GM12801 (cell line): ENCODE results near the gene NTN5.

Source experiments
- TF ChIP-seq, protein P1 (sequence below): IDR thresholded peaks from one replicate; pipeline ENCODE4 v1.5.1; 2011; ENCODE audit warnings: control low read depth; ENCODE audit not compliant: insufficient read length; ENCODE audit errors: extremely low read depth

The NTN5 gene

DNA sequence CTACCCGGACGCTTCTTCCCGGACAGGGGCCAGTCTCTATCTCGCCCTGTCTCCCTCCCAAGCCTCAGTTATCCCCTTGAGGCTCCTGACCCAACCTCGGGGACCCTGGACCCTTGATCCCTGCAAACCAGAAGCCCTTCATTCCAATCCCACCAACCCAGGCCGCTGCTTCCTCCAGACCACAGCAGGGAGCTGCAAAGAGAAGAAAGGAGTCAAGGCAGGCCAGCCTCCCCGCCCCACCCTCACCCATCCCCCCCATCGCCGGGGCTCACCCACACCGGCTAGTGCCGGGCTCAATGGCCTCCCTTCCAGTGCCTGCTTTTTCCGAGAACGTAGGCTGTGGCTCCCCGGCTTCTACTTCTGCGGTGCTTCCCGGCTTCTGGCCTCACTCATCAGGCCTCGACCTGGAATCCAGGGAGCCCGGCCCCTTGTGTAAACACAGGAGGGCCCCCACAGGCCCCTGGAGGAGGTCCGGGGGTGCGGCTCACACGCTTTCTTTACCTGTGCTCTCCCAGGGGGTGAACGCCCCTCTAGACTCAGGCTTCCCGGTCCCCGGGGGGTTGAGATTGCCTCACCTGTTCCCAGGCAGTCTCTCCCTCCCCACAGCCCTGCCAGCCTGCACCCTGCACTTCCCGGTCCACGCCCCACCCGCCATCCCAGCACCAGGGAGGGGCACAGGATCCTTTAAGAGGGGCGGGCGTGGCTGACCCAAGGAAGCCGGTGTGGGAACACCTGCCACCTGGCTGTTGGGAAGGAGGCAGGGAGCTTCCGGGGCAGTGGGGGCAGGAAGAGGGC is 58.2 kb downstream of the NTN5 start, which contains the start of gene FAM83E:
Gene FAM83E, minus strand, starts transcription at position 641 of the 795 bp plus-strand sequence. CDS start 1,704 bp downstream, outside the sequence.
- TF ChIP-seq, protein P1, sequence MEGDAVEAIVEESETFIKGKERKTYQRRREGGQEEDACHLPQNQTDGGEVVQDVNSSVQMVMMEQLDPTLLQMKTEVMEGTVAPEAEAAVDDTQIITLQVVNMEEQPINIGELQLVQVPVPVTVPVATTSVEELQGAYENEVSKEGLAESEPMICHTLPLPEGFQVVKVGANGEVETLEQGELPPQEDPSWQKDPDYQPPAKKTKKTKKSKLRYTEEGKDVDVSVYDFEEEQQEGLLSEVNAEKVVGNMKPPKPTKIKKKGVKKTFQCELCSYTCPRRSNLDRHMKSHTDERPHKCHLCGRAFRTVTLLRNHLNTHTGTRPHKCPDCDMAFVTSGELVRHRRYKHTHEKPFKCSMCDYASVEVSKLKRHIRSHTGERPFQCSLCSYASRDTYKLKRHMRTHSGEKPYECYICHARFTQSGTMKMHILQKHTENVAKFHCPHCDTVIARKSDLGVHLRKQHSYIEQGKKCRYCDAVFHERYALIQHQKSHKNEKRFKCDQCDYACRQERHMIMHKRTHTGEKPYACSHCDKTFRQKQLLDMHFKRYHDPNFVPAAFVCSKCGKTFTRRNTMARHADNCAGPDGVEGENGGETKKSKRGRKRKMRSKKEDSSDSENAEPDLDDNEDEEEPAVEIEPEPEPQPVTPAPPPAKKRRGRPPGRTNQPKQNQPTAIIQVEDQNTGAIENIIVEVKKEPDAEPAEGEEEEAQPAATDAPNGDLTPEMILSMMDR, result no peak

DNA sequence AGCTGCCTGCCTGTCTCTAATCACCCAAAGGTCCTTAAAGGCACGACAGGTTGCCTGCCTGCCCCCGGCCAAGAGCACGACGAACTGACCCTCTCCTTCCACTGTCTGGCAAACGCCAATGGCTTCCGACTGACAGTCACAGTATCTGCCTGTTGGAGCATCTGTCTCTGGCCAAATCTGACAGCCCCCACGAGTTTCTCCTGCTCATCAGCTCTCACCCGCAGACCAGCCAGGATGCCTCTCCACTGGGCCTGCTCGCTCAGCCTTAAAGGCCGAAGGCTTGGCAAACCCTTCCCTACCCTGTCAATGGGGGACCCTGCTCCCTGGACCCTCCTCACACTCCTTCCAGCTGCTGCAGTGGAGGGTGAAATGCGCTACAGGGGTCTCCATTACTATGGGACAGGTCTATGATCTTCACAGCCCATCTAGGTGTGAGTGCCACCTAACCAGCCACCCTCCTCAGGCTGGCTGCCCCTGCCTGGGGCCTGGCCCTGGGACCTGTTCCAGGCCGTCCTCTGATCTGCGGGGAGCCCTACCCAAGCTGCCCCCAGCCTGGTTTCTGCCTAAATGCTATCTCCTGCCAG is 58.9 kb downstream of the NTN5 start:
- TF ChIP-seq, protein P1, result no peak

DNA sequence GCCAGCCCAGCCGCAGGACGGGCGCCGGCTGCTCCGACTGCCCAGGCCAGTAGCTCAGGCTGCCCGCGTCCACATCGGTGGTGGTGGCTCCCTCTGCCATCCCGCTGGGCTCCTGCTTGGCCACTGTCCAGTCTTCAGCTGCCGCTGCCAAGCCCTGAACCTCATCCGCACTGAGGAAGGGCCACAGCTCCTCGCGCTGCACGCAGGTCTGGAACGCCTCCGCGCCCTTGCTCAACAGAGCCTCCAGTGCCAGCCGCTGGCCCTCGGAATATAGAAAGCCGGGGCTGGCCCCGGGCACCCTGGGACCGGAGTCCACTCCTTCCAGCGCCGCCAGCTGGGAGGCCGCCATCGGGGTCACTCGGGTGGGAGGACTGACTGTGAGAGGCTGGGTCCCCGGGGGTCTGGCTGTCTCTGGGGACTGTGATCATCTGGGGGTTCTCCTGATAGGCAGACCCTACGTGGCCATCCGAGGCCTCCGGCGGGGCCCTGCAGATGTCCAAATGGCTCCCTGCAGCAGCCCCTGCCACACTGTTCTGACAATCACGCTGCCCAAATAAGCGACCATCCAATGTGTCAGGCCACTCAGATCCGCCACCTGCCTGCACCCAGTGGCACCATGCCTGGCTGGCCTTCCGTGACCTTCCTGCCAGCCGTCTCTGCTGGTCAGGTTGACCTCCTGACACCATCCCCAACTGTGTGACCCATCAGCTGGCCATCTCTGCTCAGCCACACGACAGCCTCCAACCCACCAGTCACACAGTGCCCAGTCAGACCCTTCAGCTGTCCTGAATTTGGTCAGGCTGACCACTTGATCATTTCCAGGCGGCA is 59.6 kb downstream of the NTN5 start:
- TF ChIP-seq, protein P1, result no peak

DNA sequence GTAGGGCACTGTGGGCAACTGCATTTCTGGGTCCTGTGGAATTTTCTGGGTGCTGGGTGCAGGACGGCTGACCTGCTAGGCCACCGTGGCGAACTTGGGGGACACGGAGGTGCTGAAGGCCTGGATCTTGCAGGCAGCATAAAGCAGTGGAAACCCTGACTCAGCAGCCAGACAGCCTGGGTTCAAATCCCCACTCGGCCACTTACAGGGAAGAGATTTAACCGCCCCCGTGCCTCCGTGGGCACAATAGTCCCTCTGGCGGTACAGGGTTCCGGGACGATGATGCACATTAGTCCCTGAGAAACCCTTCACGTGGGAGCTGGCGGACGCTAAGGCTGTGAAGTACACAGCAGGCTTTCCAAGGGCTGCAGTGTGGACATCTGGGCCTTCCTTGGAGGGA is 60.9 kb downstream of the NTN5 start:
- TF ChIP-seq, protein P1, result no peak
